ENCODE measurements around the gene SALL3.

DNA sequence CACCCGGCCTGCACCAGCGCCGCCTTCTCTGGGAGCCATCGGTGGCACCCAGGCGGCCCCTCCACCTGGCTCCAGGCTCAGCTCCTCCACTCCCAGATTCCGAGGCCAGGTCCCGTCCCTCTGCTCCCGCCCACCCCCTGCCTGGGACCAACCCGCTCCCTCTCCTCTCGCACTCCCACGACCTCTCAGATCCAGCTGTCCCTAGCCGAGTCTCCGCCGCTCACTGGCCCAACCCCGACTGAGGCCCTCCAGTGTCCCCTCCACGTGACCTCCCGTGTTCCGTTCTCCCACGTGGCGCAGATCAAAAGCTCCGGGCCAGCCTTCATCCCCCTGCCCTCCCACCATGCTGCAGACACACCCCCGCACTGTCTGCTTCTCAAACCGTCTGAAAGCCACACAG lies 14.4 kb upstream of the SALL3 start:
- TF ChIP-seq, protein P1, sequence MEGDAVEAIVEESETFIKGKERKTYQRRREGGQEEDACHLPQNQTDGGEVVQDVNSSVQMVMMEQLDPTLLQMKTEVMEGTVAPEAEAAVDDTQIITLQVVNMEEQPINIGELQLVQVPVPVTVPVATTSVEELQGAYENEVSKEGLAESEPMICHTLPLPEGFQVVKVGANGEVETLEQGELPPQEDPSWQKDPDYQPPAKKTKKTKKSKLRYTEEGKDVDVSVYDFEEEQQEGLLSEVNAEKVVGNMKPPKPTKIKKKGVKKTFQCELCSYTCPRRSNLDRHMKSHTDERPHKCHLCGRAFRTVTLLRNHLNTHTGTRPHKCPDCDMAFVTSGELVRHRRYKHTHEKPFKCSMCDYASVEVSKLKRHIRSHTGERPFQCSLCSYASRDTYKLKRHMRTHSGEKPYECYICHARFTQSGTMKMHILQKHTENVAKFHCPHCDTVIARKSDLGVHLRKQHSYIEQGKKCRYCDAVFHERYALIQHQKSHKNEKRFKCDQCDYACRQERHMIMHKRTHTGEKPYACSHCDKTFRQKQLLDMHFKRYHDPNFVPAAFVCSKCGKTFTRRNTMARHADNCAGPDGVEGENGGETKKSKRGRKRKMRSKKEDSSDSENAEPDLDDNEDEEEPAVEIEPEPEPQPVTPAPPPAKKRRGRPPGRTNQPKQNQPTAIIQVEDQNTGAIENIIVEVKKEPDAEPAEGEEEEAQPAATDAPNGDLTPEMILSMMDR (IDR thresholded peaks at IDR 0.05; ENCODE audit: extremely low read depth in 1 of 2, insufficient read depth in 1 of 2, low read depth in 1 of 2, low read length in 2 of 2) = no peak
- no peak for TF ChIP-seq POLR2A (IDR thresholded peaks at IDR 0.05; ENCODE audit: low read depth, low read length)
- TF ChIP-seq POLR2AphosphoS5 (IDR thresholded peaks at IDR 0.05; ENCODE audit: insufficient read depth, low read depth, low read length) = no peak

Measured in endothelial cell of umbilical vein (primary cell).